H1 (cell line): ENCODE data around the gene KRTAP12-4. TPM values are rescaled to one million over a fixed set of nuclear protein-coding genes. Genes with fewer than 3 reads are reported as not detected.
A peak's percentile ranks its signal among the peaks of the same experiment; 100 is the strongest.

Experiments used
- CTCF ChIP-seq, 3 experiments: IDR thresholded peaks; 1 replicate in 2 of 3; 2 replicates in 1 of 3; pipeline versions ENCODE4 v1.5.1 to v1.6.1; 2011; ENCODE audit warnings: low read length in 3 of 3, mild to moderate bottlenecking in 3 of 3, inconsistent platforms in 2 of 3, low read depth in 1 of 3, moderate library complexity in 1 of 3; ENCODE audit not compliant: insufficient read depth in 1 of 3; ENCODE audit errors: control extremely low read depth in 1 of 3
- E2F6 ChIP-seq: IDR thresholded peaks from 2 replicates; pipeline ENCODE4 v1.6.1; 2012; ENCODE audit warnings: inconsistent platforms
- EP300 ChIP-seq, 2 experiments: IDR thresholded peaks; 1 replicate in 1 of 2; 2 replicates in 1 of 2; pipeline ENCODE4 v1.6.1; 2011 to 2012; ENCODE audit warnings: low read depth in 2 of 2, low read length in 2 of 2, mild to moderate bottlenecking in 2 of 2, borderline replicate concordance in 1 of 2, inconsistent platforms in 1 of 2, moderate library complexity in 1 of 2
- KDM4A ChIP-seq: IDR thresholded peaks from one replicate; pipeline ENCODE4 v1.7.1; 2012; ENCODE audit warnings: low read depth, mild to moderate bottlenecking, moderate library complexity, low read length, inconsistent platforms; ENCODE audit not compliant: severe bottlenecking
- POU5F1 ChIP-seq: IDR thresholded peaks from 2 replicates; pipeline ENCODE4 v1.6.1; 2011; ENCODE audit warnings: low read depth, mild to moderate bottlenecking, low read length, moderate library complexity
- RBBP5 ChIP-seq: IDR thresholded peaks from 2 replicates; pipeline ENCODE4 v1.7.1; 2012; ENCODE audit warnings: low read depth, mild to moderate bottlenecking, inconsistent platforms, low read length, moderate library complexity, borderline replicate concordance
- SAP30 ChIP-seq: fragments of 300-600 bp; sonication (generic); IDR thresholded peaks from 2 replicates; pipeline ENCODE4 v1.7.1; 2012; ENCODE audit warnings: low read length, moderate library complexity, mild to moderate bottlenecking, inconsistent platforms; ENCODE audit not compliant: insufficient read depth, insufficient replicate concordance
- TBP ChIP-seq: IDR thresholded peaks from 2 replicates; pipeline ENCODE4 v1.6.1; 2011; ENCODE audit warnings: low read depth, low read length, improper control_type of control experiment
- polyA plus RNA-seq, 7 experiments: library from polyadenylated mRNA; depleted of rRNA in 3 of 7; stranded (reverse) in 5 of 7; unstranded in 2 of 7; fragments of >200 nt in 5 of 7; fragments of 200-250 nt in 2 of 7; gene quantifications; 1 replicate in 5 of 7; 2 replicates in 1 of 7; 4 replicates in 1 of 7; pipeline versions ENCODE4 v1.2.1 to v1.2.3, GENCODE V29; 2011 to 2013; ENCODE audit warnings: missing spikeins in 2 of 7, mixed read lengths in 2 of 7
- total RNA-seq: library from RNA; stranded (reverse); fragmentation: NEBNext Ultra II Directional; extraction: Animal tissue kit (Norgen Biotek cat#: 25700); gene quantifications from 2 replicates; pipeline ENCODE4 v1.2.1, GENCODE V29; 2021

KRTAP12-4 gene
- total and polyA plus RNA-seq, 2 of the 8 experiments (the other 6 are each of a cell fraction or from before 2014, with no cell fraction given) = not detected

- TF ChIP-seq CTCF (IDR thresholded peaks at IDR 0.05; ENCODE audit: control extremely low read depth in 1 of 3, insufficient read depth in 1 of 3, low read depth in 1 of 3, low read length in 3 of 3) (no peak), KDM4A (no peak), POU5F1 (no peak), TBP (no peak), SAP30 (no peak), RBBP5 (no peak), EP300 (IDR thresholded peaks at IDR 0.05; ENCODE audit: borderline replicate concordance in 1 of 2, low read depth in 2 of 2, low read length in 2 of 2) (no peak), E2F6 (0 out of 2 replicates have a peak, but pooled peaks have one; percentile 28)
Measured at GRCh38 chr21:44702973-44703730, 48.7 kb upstream of the KRTAP12-4 start (continued).
